Activated B cell treated with CpG ODN at 0.5 μM for 24 hours (primary cell): ENCODE results near the gene MMS19. TPM values are rescaled to one million over a fixed set of nuclear protein-coding genes. Genes with fewer than 3 reads are reported as not detected.
"Not testable (repeated sequence)": the region's sequence is repeated elsewhere in the genome, so short reads cannot be mapped to it uniquely, and the experiment has no call there.

ENCODE experiments used
- ATAC-seq: fragments of 200-7000 bp; cut with Tn5 transposase; one replicate; pipeline ENCODE4 v1.10.0; 2021; ENCODE audit warnings: low read depth, mild to moderate bottlenecking, moderate library complexity
- CTCF ChIA-PET: fragments of 350-600 bp; sonication (Branson Sonifier 250); formaldehyde crosslinking; loops from one replicate; lab custom pipeline; 2021; ENCODE audit warnings: antibody characterized with exemption; lab: Charles Lee
- POLR2A ChIA-PET: fragments of 350-600 bp; sonication (Branson Sonifier 250); formaldehyde crosslinking; loops from one replicate; lab custom pipeline; 2021; ENCODE audit warnings: antibody characterized with exemption; lab: Charles Lee
- DNase-seq: peaks from one replicate; pipeline ENCODE4 v3.0.0; 2022
- H3K27ac Mint-ChIP-seq: one replicate; pipeline ENCODE4 v1.8.0; 2020; ENCODE audit warnings: mixed read lengths
- H3K27me3 Mint-ChIP-seq: one replicate; pipeline ENCODE4 v1.8.0; 2021; ENCODE audit warnings: mixed read lengths
- H3K36me3 Mint-ChIP-seq: one replicate; pipeline ENCODE4 v1.8.0; 2021; ENCODE audit warnings: low read depth, mixed read lengths
- H3K4me1 Mint-ChIP-seq: one replicate; pipeline ENCODE4 v1.8.0; 2021; ENCODE audit warnings: mixed read lengths
- H3K4me3 Mint-ChIP-seq: one replicate; pipeline ENCODE4 v1.8.0; 2020; ENCODE audit warnings: mild to moderate bottlenecking, mixed read lengths
- H3K9me3 Mint-ChIP-seq: one replicate; pipeline ENCODE4 v1.8.0; 2020; ENCODE audit warnings: mixed read lengths
- CTCF ChIP-seq: fragments of 200-600 bp; IDR thresholded peaks from one replicate; pipeline ENCODE4 v1.8.0; 2022; ENCODE audit warnings: antibody characterized with exemption, mild to moderate bottlenecking
- intact Hi-C: fragments of 100-400 bp; cut with micrococcal nuclease; formaldehyde crosslinking; loops from one replicate; pipeline ENCODE4 v1.15.1; 2024
- total RNA-seq: library from RNA; stranded (reverse); gene quantifications from 2 replicates; pipeline ENCODE4 v1.2.3, GENCODE V29; 2022

MMS19 gene
- total RNA-seq, 1 donor from 2014 or later, result 89.2 TPM

- H3K4me3 Mint-ChIP-seq, result no peak overlapping the region
- CTCF ChIA-PET, result no interaction called here
- peaks cover 3% of the 10 kb centered on the region for H3K9me3 Mint-ChIP-seq
- no peak overlapping the region for H3K27ac Mint-ChIP-seq
- POLR2A ChIA-PET, result no interaction called here
- DNase-seq (no peak), ATAC-seq (no peak)
- H3K36me3 Mint-ChIP-seq, result peaks cover 82% of the 10 kb centered on the region
- H3K27me3 Mint-ChIP-seq, result no peaks in the 10 kb centered on the region
- intact Hi-C loops, result no loop called here
- H3K4me1 Mint-ChIP-seq, result no peaks in the 10 kb centered on the region
- no peak for TF ChIP-seq CTCF
Measured at GRCh38 chr10:97475936-97476594, 22.2 kb downstream of the MMS19 start.

GRCh38 chr10:97474918-97475317 is 23.3 kb downstream of the MMS19 start:
- ChIA-PET POLR2A (interaction anchor here (1.1 kb wide), 1 partner anchor 47 kb away, joined by 3 read pairs; no protein-coding TSS in a partner anchor), CTCF (no interaction called here)
- DNase-seq (no peak), ATAC-seq (no peak)
- peaks cover 3% of the 10 kb centered on the region for H3K9me3 Mint-ChIP-seq
- no peak for TF ChIP-seq CTCF
- H3K36me3 Mint-ChIP-seq, result peaks cover 80% of the 10 kb centered on the region
- H3K27me3 Mint-ChIP-seq, result no peaks in the 10 kb centered on the region
- intact Hi-C loops, result no loop called here
- no peak overlapping the region for H3K27ac Mint-ChIP-seq
- H3K4me3 Mint-ChIP-seq, result no peak overlapping the region
- H3K4me1 Mint-ChIP-seq, result no peaks in the 10 kb centered on the region

- H3K27me3 Mint-ChIP-seq, H3K27ac Mint-ChIP-seq, H3K4me1 Mint-ChIP-seq, H3K4me3 Mint-ChIP-seq, DNase-seq, ATAC-seq, H3K9me3 Mint-ChIP-seq, CTCF ChIA-PET, intact Hi-C loops, POLR2A ChIA-PET: not testable (repeated sequence)
- H3K36me3 Mint-ChIP-seq, result peaks cover 81% of the 10 kb centered on the region
Measured at GRCh38 chr10:97468781-97469180, 29.4 kb downstream of the MMS19 start.

GRCh38 chr10:97468162-97468561 is 30.1 kb downstream of the MMS19 start:
- no peak overlapping the region for H3K4me3 Mint-ChIP-seq
- ATAC-seq (no peak), DNase-seq (no peak)
- H3K9me3 Mint-ChIP-seq, result no peaks in the 10 kb centered on the region
- peaks cover 80% of the 10 kb centered on the region for H3K36me3 Mint-ChIP-seq
- ChIA-PET POLR2A (no interaction called here), CTCF (interaction anchor here (0.9 to 1.2 kb wide), 2 partner anchors 84 to 86 kb away, joined by 3 to 4 read pairs; no protein-coding TSS in a partner anchor)
- H3K4me1 Mint-ChIP-seq, result no peaks in the 10 kb centered on the region
- intact Hi-C loops, result no loop called here
- no peaks in the 10 kb centered on the region for H3K27me3 Mint-ChIP-seq
- TF ChIP-seq CTCF, result no peak
- no peak overlapping the region for H3K27ac Mint-ChIP-seq

GRCh38 chr10:97466755-97467154 is 31.5 kb downstream of the MMS19 start:
- H3K27me3 Mint-ChIP-seq, result no peaks in the 10 kb centered on the region
- no peaks in the 10 kb centered on the region for H3K4me1 Mint-ChIP-seq
- no peak overlapping the region for H3K4me3 Mint-ChIP-seq
- ATAC-seq (no peak), DNase-seq (no peak)
- no peaks in the 10 kb centered on the region for H3K9me3 Mint-ChIP-seq
- no peak overlapping the region for H3K27ac Mint-ChIP-seq
- CTCF ChIA-PET, result interaction anchor here (1.2 to 3.0 kb wide), 2 partner anchors 85 to 86 kb away, joined by 4 to 19 read pairs; no protein-coding TSS in a partner anchor
- intact Hi-C loops, result no loop called here
- TF ChIP-seq CTCF, result no peak
- peaks cover 86% of the 10 kb centered on the region for H3K36me3 Mint-ChIP-seq
- POLR2A ChIA-PET, result no interaction called here
